ENCODE data around the gene IFT81.

The IFT81 gene

GRCh38 chr12:110235383-110235782, 111.2 kb downstream of the IFT81 start:
- H3K27ac Mint-ChIP-seq = no peak overlapping the region
- DNase-seq = no peak

DNA sequence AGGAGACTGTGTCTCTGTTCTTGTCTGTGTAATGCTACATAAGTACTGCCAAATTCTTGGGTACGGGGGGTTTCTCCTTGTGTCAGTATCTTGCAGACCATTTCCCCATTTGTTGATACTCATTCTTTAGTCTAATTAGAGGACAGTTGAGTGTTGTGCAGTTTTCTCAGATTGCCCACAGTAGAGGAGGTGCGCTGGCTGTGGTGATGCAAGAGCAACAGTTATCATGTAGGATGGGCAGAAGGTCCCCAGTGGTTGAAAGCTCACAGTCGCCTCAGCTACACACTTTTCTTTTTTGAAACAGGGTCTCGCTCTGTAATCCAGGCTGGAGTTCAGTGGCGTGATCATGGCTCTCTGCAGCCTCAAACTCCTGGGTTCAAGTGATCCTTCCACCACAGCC, 119.1 kb downstream of the IFT81 start:
- ATAC-seq (replicated peaks) (no peak), DNase-seq (no peak)
- H3K4me1 Mint-ChIP-seq (ENCODE audit: low read depth in 2 of 2) = peaks cover 0 to 2% of the 10 kb centered on the region in 2 donors
- H3K27ac Mint-ChIP-seq = no peak overlapping the region
- peaks cover 6% of the 10 kb centered on the region for H3K36me3 Mint-ChIP-seq (ENCODE audit: insufficient read depth)
- H3K4me3 Mint-ChIP-seq = no peak overlapping the region
- H3K27me3 Mint-ChIP-seq = peaks cover 26 to 30% of the 10 kb centered on the region in 2 donors
- H3K9me3 Mint-ChIP-seq = no peaks in the 10 kb centered on the region

More at GRCh38 chr12:110235383-110235782, 111.2 kb downstream of the IFT81 start:
- Mint-ChIP-seq H3K36me3 (ENCODE audit: insufficient read depth) (no peaks in the 10 kb centered on the region), H3K4me3 (no peak overlapping the region), H3K9me3 (no peaks in the 10 kb centered on the region), H3K4me1 (ENCODE audit: low read depth in 2 of 2) (no peaks in the 10 kb centered on the region), H3K27me3 (peaks cover 15 to 23% of the 10 kb centered on the region in 2 donors)
- no peak for ATAC-seq (replicated peaks)

DNA sequence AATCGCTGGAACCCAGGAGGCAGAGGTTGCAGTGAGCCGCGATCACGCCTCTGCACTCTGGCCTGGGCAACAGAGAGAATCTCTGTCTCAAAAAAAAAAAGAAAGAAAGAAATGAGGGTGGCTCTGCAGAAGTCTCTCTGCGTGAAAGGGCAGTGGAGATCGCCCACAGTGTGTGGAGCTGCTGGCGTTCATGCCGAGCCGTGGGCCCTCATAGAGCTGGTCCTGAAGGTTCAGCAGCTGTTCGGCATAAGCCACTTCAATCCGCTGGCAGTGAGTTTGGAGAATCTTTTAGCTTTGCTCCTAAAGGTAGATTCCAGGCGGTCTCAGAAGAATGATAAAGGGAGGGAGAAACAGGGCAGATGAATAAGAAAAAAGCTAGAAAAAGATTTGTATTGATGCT, 120.2 kb downstream of the IFT81 start:
- H3K4me3 Mint-ChIP-seq = no peak overlapping the region
- H3K4me1 Mint-ChIP-seq (ENCODE audit: low read depth in 2 of 2) = peaks cover 0 to 2% of the 10 kb centered on the region in 2 donors
- H3K9me3 Mint-ChIP-seq = no peaks in the 10 kb centered on the region
- ATAC-seq (replicated peaks) (no peak), DNase-seq (no peak)
- peaks cover 21 to 25% of the 10 kb centered on the region in 2 donors for H3K27me3 Mint-ChIP-seq
- no peak overlapping the region for H3K27ac Mint-ChIP-seq
- peaks cover 6% of the 10 kb centered on the region for H3K36me3 Mint-ChIP-seq (ENCODE audit: insufficient read depth)

GRCh38 chr12:110244829-110245228, 120.7 kb downstream of the IFT81 start:
- DNase-seq = no peak
- no peaks in the 10 kb centered on the region for H3K9me3 Mint-ChIP-seq

DNA sequence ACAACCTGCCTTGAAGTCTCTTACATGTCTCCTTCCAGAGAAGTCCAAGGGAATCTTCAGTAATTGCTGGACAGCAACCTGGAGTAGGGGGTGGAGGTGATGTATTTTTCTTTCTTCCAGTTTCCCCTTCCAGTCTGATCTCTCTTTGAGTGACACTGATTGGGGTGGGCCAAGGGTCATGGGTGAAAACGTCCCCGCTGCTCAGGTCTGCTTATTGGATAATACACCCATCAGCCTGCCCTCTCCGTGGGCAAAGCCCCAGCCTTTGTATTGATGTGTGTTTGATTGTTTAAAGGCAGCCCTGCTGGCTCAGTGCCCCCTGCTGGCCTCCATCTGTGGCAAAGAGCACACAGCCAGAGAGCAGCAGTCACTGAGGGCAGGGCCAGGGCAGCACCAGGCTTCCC, 121.2 kb downstream of the IFT81 start:
- no peak overlapping the region for H3K4me3 Mint-ChIP-seq
- peak overlapping the region in 1 of 2 donors; percentile 19 for H3K27ac Mint-ChIP-seq
- peaks cover 0 to 2% of the 10 kb centered on the region in 2 donors for H3K4me1 Mint-ChIP-seq (ENCODE audit: low read depth in 2 of 2)
- ATAC-seq (replicated peaks) (peak; percentile 69), DNase-seq (peak; percentile 27 to 34 (median 27))
- peaks cover 6% of the 10 kb centered on the region for H3K36me3 Mint-ChIP-seq (ENCODE audit: insufficient read depth)
- H3K9me3 Mint-ChIP-seq = no peaks in the 10 kb centered on the region
- H3K27me3 Mint-ChIP-seq = peaks cover 12 to 15% of the 10 kb centered on the region in 2 donors

More at GRCh38 chr12:110244829-110245228, 120.7 kb downstream of the IFT81 start:
- Mint-ChIP-seq H3K27ac (no peak overlapping the region), H3K27me3 (peaks cover 17 to 21% of the 10 kb centered on the region in 2 donors), H3K4me1 (ENCODE audit: low read depth in 2 of 2) (peaks cover 0 to 2% of the 10 kb centered on the region in 2 donors), H3K36me3 (ENCODE audit: insufficient read depth) (peaks cover 6% of the 10 kb centered on the region), H3K4me3 (no peak overlapping the region)
- ATAC-seq (replicated peaks) = no peak

- Mint-ChIP-seq H3K36me3 (ENCODE audit: insufficient read depth) (peaks cover 6% of the 10 kb centered on the region), H3K27ac (no peak overlapping the region), H3K27me3 (peaks cover 0 to 1% of the 10 kb centered on the region in 2 donors), H3K9me3 (no peaks in the 10 kb centered on the region), H3K4me3 (no peak overlapping the region), H3K4me1 (ENCODE audit: low read depth in 2 of 2) (peaks cover 0 to 2% of the 10 kb centered on the region in 2 donors)
- DNase-seq (no peak), ATAC-seq (replicated peaks) (no peak)
These were observed 122.6 kb downstream of the IFT81 start for GRCh38 chr12:110246636-110247339.

DNA sequence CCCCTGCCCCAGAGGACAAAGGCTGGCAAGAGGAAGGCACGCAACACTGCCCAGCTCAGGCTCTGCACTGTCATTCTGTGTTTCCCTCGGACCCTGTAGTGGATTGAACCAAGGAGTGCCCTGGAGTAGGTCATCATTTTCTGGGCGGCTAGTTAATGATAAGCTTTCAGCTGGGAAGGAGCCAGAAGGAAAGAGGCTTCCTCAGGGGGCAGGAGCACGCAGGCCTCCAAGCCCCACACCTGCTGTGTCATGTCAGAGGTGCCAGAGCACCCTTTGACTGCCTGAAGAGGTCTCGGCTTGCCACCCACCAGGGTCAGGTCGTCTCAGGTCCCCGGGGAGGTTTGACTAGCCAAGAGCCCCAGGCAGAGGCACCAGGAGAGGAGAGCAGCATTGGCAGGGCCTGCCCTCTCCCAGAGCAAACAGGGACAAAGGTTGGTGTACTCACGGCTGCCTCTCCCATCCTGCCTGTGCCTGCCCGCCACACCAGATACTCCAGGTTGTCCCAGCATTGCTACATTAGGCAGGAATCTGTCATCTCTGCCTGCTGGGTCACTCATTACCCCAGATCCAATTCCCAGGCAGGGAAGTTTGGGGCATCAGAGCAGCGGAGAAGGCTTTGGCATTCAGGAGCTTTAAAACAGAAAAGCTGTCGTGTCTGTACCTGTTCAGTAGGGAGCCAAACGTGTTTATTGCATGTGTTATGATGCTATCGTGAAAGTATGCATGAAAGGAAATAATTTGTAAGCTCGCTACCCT, 123.4 kb downstream of the IFT81 start:
- Mint-ChIP-seq H3K9me3 (no peaks in the 10 kb centered on the region), H3K4me3 (no peak overlapping the region), H3K27ac (no peak overlapping the region), H3K36me3 (ENCODE audit: insufficient read depth) (peaks cover 6% of the 10 kb centered on the region), H3K27me3 (no peaks in the 10 kb centered on the region), H3K4me1 (ENCODE audit: low read depth in 2 of 2) (peaks cover 0 to 2% of the 10 kb centered on the region in 2 donors)
- no peak for DNase-seq
- no peak for ATAC-seq (replicated peaks)

DNA sequence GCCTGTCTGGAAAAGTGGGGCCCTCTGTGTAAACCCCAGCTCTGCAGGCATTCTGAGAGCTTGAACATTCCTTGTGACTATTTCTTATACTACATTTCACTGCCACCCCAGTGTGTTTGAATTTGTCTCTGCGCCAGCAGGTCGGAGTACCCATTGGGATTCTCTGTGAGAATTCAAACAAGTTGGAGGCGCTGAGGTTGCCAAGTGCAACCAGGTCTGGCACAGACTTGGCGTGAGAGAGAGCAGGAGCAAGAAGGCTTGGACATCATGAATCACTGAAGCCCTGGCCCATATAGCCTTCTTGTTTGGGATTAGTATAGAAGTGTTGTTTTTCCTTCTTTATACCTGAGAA, 123.9 kb downstream of the IFT81 start:
- no peak for DNase-seq
- no peaks in the 10 kb centered on the region for H3K9me3 Mint-ChIP-seq

DNA sequence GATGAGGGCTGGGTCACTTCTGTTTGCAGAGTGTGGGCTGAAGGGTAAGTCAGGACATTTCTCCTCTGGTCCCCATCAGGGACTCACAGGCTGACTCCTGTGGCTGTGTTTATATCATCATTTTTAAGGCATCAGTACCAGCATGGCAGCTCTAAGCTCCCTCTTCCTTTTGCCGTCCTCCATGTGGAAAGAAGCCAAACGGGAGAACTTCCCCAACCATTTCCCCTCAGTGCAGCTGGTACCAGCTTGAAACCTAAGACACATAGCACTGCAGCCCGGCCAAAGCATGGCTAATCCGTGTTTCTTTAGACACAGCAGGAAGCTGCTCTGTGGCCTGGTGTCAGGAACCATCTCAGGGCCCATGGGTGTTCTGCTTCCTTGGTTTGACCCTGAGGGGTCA, 124.9 kb downstream of the IFT81 start:
- H3K27me3 Mint-ChIP-seq = no peaks in the 10 kb centered on the region
- H3K4me3 Mint-ChIP-seq = no peak overlapping the region
- peaks cover 6% of the 10 kb centered on the region for H3K36me3 Mint-ChIP-seq (ENCODE audit: insufficient read depth)
- peak overlapping the region in 1 of 2 donors; percentile 38 for H3K27ac Mint-ChIP-seq
- DNase-seq = no peak
- no peak for ATAC-seq (replicated peaks)
- no peaks in the 10 kb centered on the region for H3K9me3 Mint-ChIP-seq
- H3K4me1 Mint-ChIP-seq (ENCODE audit: low read depth in 2 of 2) = peaks cover 0 to 2% of the 10 kb centered on the region in 2 donors

More for the DNA sequence above, 123.9 kb downstream of the IFT81 start:
- peaks cover 6% of the 10 kb centered on the region for H3K36me3 Mint-ChIP-seq (ENCODE audit: insufficient read depth)
- no peaks in the 10 kb centered on the region for H3K27me3 Mint-ChIP-seq
- no peak overlapping the region for H3K27ac Mint-ChIP-seq
- no peak for ATAC-seq (replicated peaks)
- peaks cover 0 to 2% of the 10 kb centered on the region in 2 donors for H3K4me1 Mint-ChIP-seq (ENCODE audit: low read depth in 2 of 2)
- H3K4me3 Mint-ChIP-seq = no peak overlapping the region

DNA sequence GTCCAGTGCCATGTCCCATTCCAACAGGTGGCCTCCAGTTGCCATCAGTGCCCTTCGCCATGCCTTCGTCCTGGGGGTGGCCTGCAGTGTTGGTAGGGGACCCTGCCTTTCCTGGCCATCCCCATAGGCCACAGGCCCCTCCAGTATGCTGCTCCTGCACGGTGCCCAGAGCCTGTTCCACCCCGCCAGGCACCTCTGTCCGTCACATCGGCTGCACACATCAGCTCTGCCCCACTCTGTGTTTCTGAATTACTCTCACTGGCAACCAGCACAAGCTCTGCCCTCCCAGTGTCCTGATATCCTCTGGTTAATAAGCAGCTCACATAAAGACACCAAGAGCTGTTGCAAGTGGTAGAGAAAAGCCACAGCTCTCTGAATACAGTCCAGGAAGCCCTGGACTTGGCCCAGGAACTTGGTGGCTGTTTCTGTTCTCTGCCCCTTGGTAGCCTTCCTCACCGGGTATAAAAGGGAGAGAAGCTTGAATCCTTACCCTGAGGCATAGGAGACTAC, 125.6 kb downstream of the IFT81 start:
- no peak for DNase-seq
- H3K4me1 Mint-ChIP-seq (ENCODE audit: low read depth in 2 of 2) = peaks cover 0 to 2% of the 10 kb centered on the region in 2 donors
- H3K9me3 Mint-ChIP-seq = no peaks in the 10 kb centered on the region
- peaks cover 6% of the 10 kb centered on the region for H3K36me3 Mint-ChIP-seq (ENCODE audit: insufficient read depth)
- no peak for ATAC-seq (replicated peaks)
- H3K4me3 Mint-ChIP-seq = no peak overlapping the region
- H3K27ac Mint-ChIP-seq = no peak overlapping the region
- no peaks in the 10 kb centered on the region for H3K27me3 Mint-ChIP-seq

DNA sequence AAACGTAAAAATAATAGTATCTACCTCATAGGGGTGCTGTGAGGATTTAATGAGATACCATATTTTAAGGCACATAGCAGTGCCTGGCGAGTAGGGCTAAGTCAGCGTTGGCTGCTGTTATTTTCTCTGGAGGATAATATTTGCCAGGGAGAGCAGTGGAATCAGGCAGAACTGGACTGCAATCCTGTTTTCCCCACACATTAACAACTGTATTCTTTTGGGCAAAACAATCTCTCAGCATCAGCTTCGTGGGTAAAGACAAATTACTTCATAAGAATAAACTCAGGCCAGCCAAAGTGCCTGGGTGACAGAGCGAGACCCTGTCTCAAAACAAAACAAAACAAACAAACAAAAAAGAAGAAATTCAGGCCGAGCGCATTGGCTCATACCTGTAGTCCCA, 127.2 kb downstream of the IFT81 start:
- no peaks in the 10 kb centered on the region for H3K9me3 Mint-ChIP-seq
- H3K4me1 Mint-ChIP-seq (ENCODE audit: low read depth in 2 of 2) = no peaks in the 10 kb centered on the region
- H3K36me3 Mint-ChIP-seq (ENCODE audit: insufficient read depth) = no peaks in the 10 kb centered on the region
- ATAC-seq (replicated peaks) = no peak
- H3K27me3 Mint-ChIP-seq = peaks cover 0 to under 1% of the 10 kb centered on the region in 2 donors
- DNase-seq = no peak
- no peak overlapping the region for H3K4me3 Mint-ChIP-seq
- no peak overlapping the region for H3K27ac Mint-ChIP-seq

DNA sequence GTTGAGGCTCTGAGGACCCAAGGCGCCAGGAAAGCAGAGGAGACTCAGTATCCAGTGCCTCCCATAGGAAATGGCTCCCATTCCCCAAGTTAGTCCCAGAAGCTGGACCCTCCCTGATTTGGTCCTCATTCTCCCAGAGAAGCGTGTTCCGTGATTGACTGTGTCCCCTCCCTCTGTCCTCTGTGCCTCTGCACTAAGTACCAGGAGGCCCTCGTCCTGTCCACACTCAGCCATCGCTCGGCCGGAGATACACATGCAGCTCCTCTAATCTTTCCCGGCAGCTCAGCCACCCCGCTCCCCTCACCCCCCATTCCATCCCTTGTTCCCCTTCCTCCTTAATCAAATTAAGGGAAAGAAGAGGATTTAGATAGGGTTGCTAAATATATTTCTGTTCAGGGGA, 128.6 kb downstream of the IFT81 start:
- no peaks in the 10 kb centered on the region for H3K4me1 Mint-ChIP-seq (ENCODE audit: low read depth in 2 of 2)

DNA sequence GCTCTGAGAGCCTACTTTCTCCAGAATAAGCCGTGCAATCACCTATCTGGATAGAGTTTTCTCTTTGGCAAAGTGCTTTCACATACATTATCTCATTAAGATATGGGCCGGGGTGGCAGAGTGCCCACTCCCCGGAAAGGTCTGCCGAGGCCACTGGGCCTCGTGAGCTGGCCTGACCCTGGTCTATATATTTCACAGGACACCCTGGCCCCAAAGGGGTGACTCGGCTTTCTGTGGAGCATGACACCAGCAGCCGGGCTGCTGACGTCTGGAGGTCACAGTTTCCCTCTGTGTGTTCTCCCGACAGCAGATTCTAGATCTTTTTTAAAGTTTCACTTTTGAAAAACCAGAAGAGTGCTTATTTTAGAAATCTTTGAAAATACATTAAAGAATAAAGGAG, 129.0 kb downstream of the IFT81 start:
- DNase-seq (no peak), ATAC-seq (replicated peaks) (no peak)
- Mint-ChIP-seq H3K4me1 (ENCODE audit: low read depth in 2 of 2) (no peaks in the 10 kb centered on the region), H3K9me3 (no peaks in the 10 kb centered on the region), H3K27me3 (peaks cover 0 to 18% of the 10 kb centered on the region in 2 donors), H3K36me3 (ENCODE audit: insufficient read depth) (no peaks in the 10 kb centered on the region), H3K4me3 (no peak overlapping the region), H3K27ac (no peak overlapping the region)

More for the DNA sequence above, 128.6 kb downstream of the IFT81 start:
- ATAC-seq (replicated peaks) = no peak
- Mint-ChIP-seq H3K9me3 (no peaks in the 10 kb centered on the region), H3K4me3 (no peak overlapping the region), H3K27ac (no peak overlapping the region), H3K36me3 (ENCODE audit: insufficient read depth) (no peaks in the 10 kb centered on the region), H3K27me3 (peaks cover 0 to 14% of the 10 kb centered on the region in 2 donors)
- DNase-seq = no peak
